GM18873 (cell line): ENCODE data around the gene SNX18.
"Not testable (repeated sequence)": the region's sequence is repeated elsewhere in the genome, so short reads cannot be mapped to it uniquely, and the experiment has no call there.

Experiments
- ATAC-seq: cut with Tn5 transposase; IDR thresholded peaks from one replicate; pipeline ENCODE4 v1.9.1; 2021; ENCODE audit warnings: mild to moderate bottlenecking, moderate library complexity, moderate number of reproducible peaks; ENCODE audit not compliant: unreplicated experiment, low FRiP score

SNX18 gene

GRCh38 chr5:54517512-54518145, at the start of gene SNX18:
Gene SNX18 (plus strand): TSS chr5:54517759. CDS start chr5:54517953, 194 bp downstream.
- ATAC-seq: peak; percentile 83

- no peak for ATAC-seq
Observed at GRCh38 chr5:54469622-54470021, 47.9 kb upstream of the SNX18 start.

- ATAC-seq: no peak
Observed at GRCh38 chr5:54470128-54470527, 47.4 kb upstream of the SNX18 start.

GRCh38 chr5:54470677-54471076, 46.9 kb upstream of the SNX18 start:
- ATAC-seq: no peak

GRCh38 chr5:54471398-54471797, 46.2 kb upstream of the SNX18 start:
- ATAC-seq: no peak

- ATAC-seq: no peak
Observed at GRCh38 chr5:54476682-54477081, 40.9 kb upstream of the SNX18 start.

- no peak for ATAC-seq
Observed at GRCh38 chr5:54477941-54478478, 39.5 kb upstream of the SNX18 start.

- ATAC-seq: no peak
Observed at GRCh38 chr5:54480296-54480695, 37.3 kb upstream of the SNX18 start.

GRCh38 chr5:54484219-54484894, 33.2 kb upstream of the SNX18 start:
- ATAC-seq: no peak

- ATAC-seq: not testable (repeated sequence)
Observed at GRCh38 chr5:54485659-54486058, 31.9 kb upstream of the SNX18 start.

- ATAC-seq: not testable (repeated sequence)
Observed at GRCh38 chr5:54489648-54489979, 27.9 kb upstream of the SNX18 start.

- ATAC-seq: no peak
Observed at GRCh38 chr5:54491326-54491725, 26.2 kb upstream of the SNX18 start.

GRCh38 chr5:54492178-54492577, 25.4 kb upstream of the SNX18 start:
- no peak for ATAC-seq

- ATAC-seq: no peak
Observed at GRCh38 chr5:54495027-54495426, 22.5 kb upstream of the SNX18 start.

GRCh38 chr5:54514291-54514690, 3.3 kb upstream of the SNX18 start:
- no peak for ATAC-seq

GRCh38 chr5:54514841-54515432, 2.6 kb upstream of the SNX18 start:
- no peak for ATAC-seq

- ATAC-seq: no peak
Observed at GRCh38 chr5:54515634-54516033, 1.9 kb upstream of the SNX18 start.

GRCh38 chr5:54516051-54516655, 1.4 kb upstream of the SNX18 start:
- ATAC-seq: no peak

GRCh38 chr5:54517174-54517511, 416 bp upstream of the SNX18 start:
- peak; percentile 22 for ATAC-seq

- peak; percentile 15 for ATAC-seq
Observed at GRCh38 chr5:54518146-54518817, 723 bp downstream of the SNX18 start.
